OCI-LY3 (cell line): ENCODE results near the gene CCDC136.

ENCODE experiments used
- CTCF ChIP-seq: fragments of 200-600, 300-600 bp; sonication (generic); IDR thresholded peaks from 2 replicates; pipeline ENCODE4 v1.5.1; 2014; ENCODE audit warnings: antibody characterized with exemption, low read length, low read depth
- EZH2phosphoT487 ChIP-seq: fragments of 200-600 bp; shearing (Covaris generic); IDR thresholded peaks from 2 replicates; pipeline ENCODE4 v1.6.1; 2018; ENCODE audit warnings: antibody characterized with exemption, mixed run types, low read depth

- TF ChIP-seq CTCF (peak; percentile 44), EZH2phosphoT487 (no peak)
Observed at GRCh38 chr7:128863433-128863989, 71.7 kb downstream of the CCDC136 start.
